GM23338 (cell line): ENCODE results near the gene ARL1. TPM values are rescaled to one million over a fixed set of nuclear protein-coding genes. Genes with fewer than 3 reads are reported as not detected.

ENCODE experiments used
- ATAC-seq: fragments of 200-7000 bp; cut with Tn5 transposase; 3 replicates; pipeline ENCODE4 v1.9.1; 2020
- DNase-seq: peaks from one replicate; pipeline ENCODE4 v3.0.0-alpha.2; 2015; ENCODE audit warnings: low spot score
- H2AFZ ChIP-seq: fragments of 200-600 bp; sonication (generic); 2 replicates; pipeline ENCODE4 v1.8.0; 2016; ENCODE audit warnings: antibody characterized with exemption, mild to moderate bottlenecking, moderate library complexity
- H3F3A ChIP-seq: fragments of 200-600 bp; sonication (generic); replicated peaks from 2 replicates; pipeline ENCODE4 v1.8.0; 2017; ENCODE audit warnings: antibody characterized with exemption, mixed run types, low read depth
- H3K27ac ChIP-seq: fragments of 200-600 bp; sonication (generic); 2 replicates; pipeline ENCODE4 v1.6.1; 2016; ENCODE audit warnings: low read depth
- H3K27me3 ChIP-seq: fragments of 200-600 bp; sonication (generic); 2 replicates; pipeline ENCODE4 v1.8.0; 2016; ENCODE audit warnings: mild to moderate bottlenecking, mixed run types, moderate library complexity; ENCODE audit not compliant: insufficient read depth
- H3K36me3 ChIP-seq: fragments of 200-600 bp; sonication (generic); 2 replicates; pipeline ENCODE4 v1.8.0; 2016; ENCODE audit warnings: mild to moderate bottlenecking; ENCODE audit not compliant: insufficient read depth
- H3K4me1 ChIP-seq: fragments of 200-600 bp; sonication (generic); 2 replicates; pipeline ENCODE4 v1.8.0; 2016; ENCODE audit warnings: mild to moderate bottlenecking, moderate library complexity; ENCODE audit not compliant: insufficient read depth
- H3K4me2 ChIP-seq: fragments of 200-600 bp; sonication (generic); 2 replicates; pipeline ENCODE4 v1.7.1; 2017; ENCODE audit warnings: mixed run types
- H3K4me3 ChIP-seq: fragments of 200-600 bp; sonication (generic); 2 replicates; pipeline ENCODE4 v1.6.1; 2016; ENCODE audit warnings: mixed run types
- H3K79me2 ChIP-seq: fragments of 200-600 bp; sonication (generic); replicated peaks from 2 replicates; pipeline ENCODE4 v1.8.0; 2017; ENCODE audit warnings: mild to moderate bottlenecking; ENCODE audit not compliant: insufficient read depth
- H3K9me2 ChIP-seq: fragments of 200-600 bp; sonication (generic); 2 replicates; pipeline ENCODE4 v1.8.0; 2017; ENCODE audit not compliant: insufficient read depth
- H4K20me1 ChIP-seq: fragments of 200-600 bp; sonication (generic); replicated peaks from 2 replicates; pipeline ENCODE4 v1.8.0; 2017; ENCODE audit warnings: mild to moderate bottlenecking; ENCODE audit not compliant: insufficient read depth
- H3K27ac Mint-ChIP-seq: 2 replicates; pipeline ENCODE4 v1.8.0; 2020; ENCODE audit warnings: inconsistent platforms, mild to moderate bottlenecking, moderate library complexity, mixed read lengths
- H3K27me3 Mint-ChIP-seq: 3 replicates; pipeline ENCODE4 v1.8.0; 2022; ENCODE audit warnings: low read depth, mild to moderate bottlenecking, moderate library complexity, mixed read lengths, inconsistent platforms; ENCODE audit not compliant: insufficient read depth, poor library complexity
- H3K36me3 Mint-ChIP-seq: 3 replicates; pipeline ENCODE4 v1.8.0; 2021; ENCODE audit warnings: low read depth, mild to moderate bottlenecking, inconsistent platforms, moderate library complexity, mixed read lengths
- H3K4me1 Mint-ChIP-seq: 3 replicates; pipeline ENCODE4 v1.8.0; 2020; ENCODE audit warnings: mild to moderate bottlenecking, inconsistent platforms, mixed read lengths
- H3K4me3 Mint-ChIP-seq: 3 replicates; pipeline ENCODE4 v1.8.0; 2021; ENCODE audit warnings: moderate library complexity, mild to moderate bottlenecking, inconsistent platforms, mixed read lengths
- H3K9me3 Mint-ChIP-seq: 3 replicates; pipeline ENCODE4 v1.8.0; 2020; ENCODE audit warnings: moderate library complexity, mild to moderate bottlenecking, inconsistent platforms, mixed read lengths
- EZH2 ChIP-seq: fragments of 200-600 bp; sonication (generic); IDR thresholded peaks from one replicate; pipeline ENCODE4 v1.8.0; 2017; ENCODE audit warnings: antibody characterized with exemption, mild to moderate bottlenecking, low read depth; ENCODE audit not compliant: unreplicated experiment
- EZH2phosphoT487 ChIP-seq: fragments of 200-600 bp; sonication (generic); IDR thresholded peaks from one replicate; pipeline ENCODE4 v1.8.1; 2018; ENCODE audit warnings: antibody characterized with exemption; ENCODE audit not compliant: unreplicated experiment
- JUNB ChIP-seq: IDR thresholded peaks from one replicate; pipeline ENCODE4 v1.6.1; 2016; ENCODE audit warnings: antibody characterized with exemption; ENCODE audit not compliant: unreplicated experiment
- NANOG ChIP-seq: IDR thresholded peaks from 2 replicates; pipeline ENCODE4 v1.6.1; 2016; ENCODE audit warnings: antibody characterized with exemption, borderline replicate concordance
- POLR2AphosphoS5 ChIP-seq: IDR thresholded peaks from 2 replicates; pipeline ENCODE4 v1.6.1; 2016; ENCODE audit warnings: antibody characterized with exemption, low read depth
- STAT1 ChIP-seq: IDR thresholded peaks from one replicate; pipeline ENCODE4 v1.6.1; 2016; ENCODE audit warnings: antibody characterized with exemption; ENCODE audit not compliant: unreplicated experiment
- ZNF114 ChIP-seq: fragments of 250-450 bp; sonication (Bioruptor Pico); IDR thresholded peaks from 2 replicates; pipeline ENCODE4 v1.5.0; 2020; ENCODE audit warnings: mild to moderate bottlenecking, moderate library complexity
- ZNF331 ChIP-seq: fragments of 250-450 bp; sonication (Bioruptor Pico); IDR thresholded peaks from 2 replicates; pipeline ENCODE4 v1.5.0; 2020; ENCODE audit warnings: low read depth, mild to moderate bottlenecking, moderate library complexity
- polyA plus RNA-seq: library from polyadenylated mRNA; unstranded; fragments of >200 nt; fragmentation: Nextera tagmentation; extraction: Ambion mirVana; gene quantifications from 2 replicates; pipeline ENCODE4 v1.2.1, GENCODE V29; 2016
- total RNA-seq: library from RNA; depleted of rRNA; stranded (reverse); fragments of >200 nt; shearing (Covaris generic); gene quantifications from 2 replicates; pipeline ENCODE4 v1.2.3, GENCODE V29; 2014
- TF ChIP-seq, protein P1 (sequence below): IDR thresholded peaks from one replicate; pipeline ENCODE4 v1.6.1; 2018; ENCODE audit warnings: antibody characterized with exemption; ENCODE audit not compliant: unreplicated experiment
- TF ChIP-seq, protein P2 (sequence below): IDR thresholded peaks from 2 replicates; pipeline ENCODE4 v1.6.1; 2016; ENCODE audit warnings: antibody characterized with exemption

ARL1 gene
- total and polyA plus RNA-seq, 2 experiments from 2014 or later: 50.0 to 55.9 TPM

DNA sequence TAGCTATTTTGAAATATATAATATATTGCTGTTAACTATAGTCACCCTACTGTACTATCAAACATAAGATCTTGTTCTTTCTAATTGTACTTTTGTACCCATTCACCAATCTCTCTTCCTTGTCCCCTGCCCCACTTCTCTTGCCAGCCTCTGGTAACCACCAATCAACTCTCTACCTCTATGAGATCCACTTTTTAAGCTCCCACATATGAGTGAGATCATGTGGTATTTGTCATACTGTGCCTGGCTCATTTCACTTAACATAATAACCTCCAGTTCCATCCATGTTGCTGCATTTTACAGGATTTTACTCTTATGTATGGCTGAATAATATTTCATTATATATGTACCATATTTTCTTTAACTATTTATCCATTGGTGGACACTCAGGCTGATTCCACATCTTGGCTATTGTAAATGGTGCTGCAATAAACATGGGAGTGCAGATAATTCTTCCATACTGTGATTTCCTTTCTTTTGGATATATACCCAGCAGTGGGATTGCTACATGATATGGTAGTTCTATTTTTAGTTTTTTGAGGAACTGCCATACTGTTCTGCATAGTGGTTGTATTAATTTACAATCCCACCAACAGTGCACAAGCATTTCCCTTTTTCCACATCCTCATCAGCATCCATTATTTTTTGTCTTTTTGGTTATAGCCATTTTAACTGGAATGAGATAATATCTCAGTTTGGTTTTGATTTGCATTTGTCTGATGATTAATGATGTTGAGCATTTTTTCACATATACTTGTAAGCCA, 34.1 kb upstream of the ARL1 start (continued):
- TF ChIP-seq, protein P1, sequence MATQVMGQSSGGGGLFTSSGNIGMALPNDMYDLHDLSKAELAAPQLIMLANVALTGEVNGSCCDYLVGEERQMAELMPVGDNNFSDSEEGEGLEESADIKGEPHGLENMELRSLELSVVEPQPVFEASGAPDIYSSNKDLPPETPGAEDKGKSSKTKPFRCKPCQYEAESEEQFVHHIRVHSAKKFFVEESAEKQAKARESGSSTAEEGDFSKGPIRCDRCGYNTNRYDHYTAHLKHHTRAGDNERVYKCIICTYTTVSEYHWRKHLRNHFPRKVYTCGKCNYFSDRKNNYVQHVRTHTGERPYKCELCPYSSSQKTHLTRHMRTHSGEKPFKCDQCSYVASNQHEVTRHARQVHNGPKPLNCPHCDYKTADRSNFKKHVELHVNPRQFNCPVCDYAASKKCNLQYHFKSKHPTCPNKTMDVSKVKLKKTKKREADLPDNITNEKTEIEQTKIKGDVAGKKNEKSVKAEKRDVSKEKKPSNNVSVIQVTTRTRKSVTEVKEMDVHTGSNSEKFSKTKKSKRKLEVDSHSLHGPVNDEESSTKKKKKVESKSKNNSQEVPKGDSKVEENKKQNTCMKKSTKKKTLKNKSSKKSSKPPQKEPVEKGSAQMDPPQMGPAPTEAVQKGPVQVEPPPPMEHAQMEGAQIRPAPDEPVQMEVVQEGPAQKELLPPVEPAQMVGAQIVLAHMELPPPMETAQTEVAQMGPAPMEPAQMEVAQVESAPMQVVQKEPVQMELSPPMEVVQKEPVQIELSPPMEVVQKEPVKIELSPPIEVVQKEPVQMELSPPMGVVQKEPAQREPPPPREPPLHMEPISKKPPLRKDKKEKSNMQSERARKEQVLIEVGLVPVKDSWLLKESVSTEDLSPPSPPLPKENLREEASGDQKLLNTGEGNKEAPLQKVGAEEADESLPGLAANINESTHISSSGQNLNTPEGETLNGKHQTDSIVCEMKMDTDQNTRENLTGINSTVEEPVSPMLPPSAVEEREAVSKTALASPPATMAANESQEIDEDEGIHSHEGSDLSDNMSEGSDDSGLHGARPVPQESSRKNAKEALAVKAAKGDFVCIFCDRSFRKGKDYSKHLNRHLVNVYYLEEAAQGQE: no peak
- TF ChIP-seq STAT1: no peak
- no peak for TF ChIP-seq EZH2
- no peak for TF ChIP-seq ZNF114 (CRISPR knock-in tag)
- no peak for TF ChIP-seq ZNF331 (CRISPR knock-in tag)

DNA sequence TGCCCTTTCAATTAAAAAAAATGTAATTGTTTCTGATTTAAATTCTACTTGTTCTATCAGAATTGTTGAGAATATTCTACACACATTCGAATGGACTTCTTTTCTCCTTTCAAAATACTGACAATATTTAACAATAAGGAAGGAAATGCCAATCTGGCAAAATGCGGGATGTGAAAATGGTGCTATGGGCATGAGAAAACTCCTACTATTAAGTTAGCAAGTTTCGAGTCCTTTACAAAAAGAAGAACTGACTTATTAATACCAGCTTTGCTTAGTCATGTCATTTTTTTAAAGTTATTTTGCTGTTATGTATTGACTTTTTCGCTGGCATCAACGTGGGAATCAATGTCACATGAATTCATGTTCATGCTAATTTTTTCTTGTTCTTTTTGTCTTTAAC, 31.7 kb upstream of the ARL1 start:
- H3K9me2 ChIP-seq: no peaks in the 10 kb centered on the region
- Mint-ChIP-seq H3K4me1 (no peaks in the 10 kb centered on the region), H3K9me3 (no peaks in the 10 kb centered on the region), H3K27me3 (no peaks in the 10 kb centered on the region), H3K4me3 (no peak overlapping the region), H3K27ac (no peak overlapping the region), H3K36me3 (no peaks in the 10 kb centered on the region)
- H3K27ac ChIP-seq: no peak overlapping the region
- H3K79me2 ChIP-seq: no peaks in the 10 kb centered on the region
- ATAC-seq: no peak
- no peaks in the 10 kb centered on the region for H3K36me3 ChIP-seq
- no peaks in the 10 kb centered on the region for H3K4me1 ChIP-seq
- H3K27me3 ChIP-seq: no peaks in the 10 kb centered on the region
- H3K4me2 ChIP-seq: no peak overlapping the region
- DNase-seq: no peak
- H3F3A ChIP-seq: no peaks in the 10 kb centered on the region
- no peak overlapping the region for H2AFZ ChIP-seq
- H4K20me1 ChIP-seq: no peaks in the 10 kb centered on the region
- H3K4me3 ChIP-seq: no peak overlapping the region
- TF ChIP-seq STAT1: no peak
- TF ChIP-seq EZH2: no peak
- no peak for TF ChIP-seq JUNB
- no peak for TF ChIP-seq EZH2phosphoT487
- TF ChIP-seq, protein P2, sequence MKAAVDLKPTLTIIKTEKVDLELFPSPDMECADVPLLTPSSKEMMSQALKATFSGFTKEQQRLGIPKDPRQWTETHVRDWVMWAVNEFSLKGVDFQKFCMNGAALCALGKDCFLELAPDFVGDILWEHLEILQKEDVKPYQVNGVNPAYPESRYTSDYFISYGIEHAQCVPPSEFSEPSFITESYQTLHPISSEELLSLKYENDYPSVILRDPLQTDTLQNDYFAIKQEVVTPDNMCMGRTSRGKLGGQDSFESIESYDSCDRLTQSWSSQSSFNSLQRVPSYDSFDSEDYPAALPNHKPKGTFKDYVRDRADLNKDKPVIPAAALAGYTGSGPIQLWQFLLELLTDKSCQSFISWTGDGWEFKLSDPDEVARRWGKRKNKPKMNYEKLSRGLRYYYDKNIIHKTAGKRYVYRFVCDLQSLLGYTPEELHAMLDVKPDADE: no peak
- TF ChIP-seq, protein P1: no peak
- TF ChIP-seq POLR2AphosphoS5: no peak
- no peak for TF ChIP-seq NANOG
